ENCODE data around the gene P2RY1.

GRCh38 chr3:152849996-152850578 is 15.2 kb downstream of the P2RY1 start:
- TF ChIP-seq EP300 (IDR thresholded peaks at IDR 0.05) (no peak), POLR2A (IDR thresholded peaks at IDR 0.05) (no peak), CTCF (IDR thresholded peaks at IDR 0.05) (no peak)
